Measurements from ENCODE around the gene RNF121.

GRCh38 chr11:71934213-71934612 lies 5.4 kb downstream of the RNF121 start:
- TF ChIP-seq CTCF (IDR thresholded peaks at IDR 0.05) (no peak), POLR2AphosphoS5 (IDR thresholded peaks at IDR 0.05; ENCODE audit: insufficient read depth in 1 of 2, low read depth in 1 of 2) (no peak), POLR2A (IDR thresholded peaks at IDR 0.05) (no peak)

Measured in vagina (tissue), 2 donors.